ENCODE data around the gene FYTTD1.

Gene FYTTD1

GRCh38 chr3:197736491-197737318 is 13.0 kb upstream of the FYTTD1 start, which contains the start of gene RUBCN:
Gene RUBCN (minus strand): TSS chr3:197736904. CDS start chr3:197736719, 185 bp downstream.
- Histone ChIP-seq H3K9me3 (ENCODE audit: control insufficient read depth, low read length) (no peaks in the 10 kb centered on the region), H2BK12ac (ENCODE audit: low read length in 2 of 2) (peak within 1 kb of the TSS in 1 of 2 experiments; percentile 49), H2AFZ (ENCODE audit: low read depth, low read length) (peak within 1 kb of the TSS; percentile 97), H4K8ac (ENCODE audit: low read length) (peak within 1 kb of the TSS; percentile 81), H3K79me1 (replicated peaks; ENCODE audit: low read length, poor library complexity, severe bottlenecking) (peaks cover 12% of the 10 kb centered on the region), H2AK5ac (ENCODE audit: low read length, severe bottlenecking) (no peak within 1 kb of the TSS), H3K4me2 (ENCODE audit: low read length, poor library complexity, severe bottlenecking) (peak within 1 kb of the TSS; percentile 95), H3K14ac (ENCODE audit: low read length in 2 of 2) (no peak within 1 kb of the TSS), H3K18ac (ENCODE audit: low read depth in 1 of 2, low read length in 2 of 2) (peak within 1 kb of the TSS; percentile 18 to 32), H3K27ac (ENCODE audit: low read length, poor library complexity, severe bottlenecking) (peak within 1 kb of the TSS; percentile 68), H3K4ac (ENCODE audit: low read depth in 1 of 2, low read length in 2 of 2) (peak within 1 kb of the TSS; percentile 5 to 49), H4K91ac (ENCODE audit: low read length) (no peak within 1 kb of the TSS), H2BK15ac (ENCODE audit: low read depth, poor library complexity, severe bottlenecking) (no peak within 1 kb of the TSS), H3K23ac (ENCODE audit: low read length in 2 of 2) (no peak within 1 kb of the TSS), H3K4me3 (ENCODE audit: insufficient read depth in 1 of 2, low read depth in 1 of 2, low read length in 2 of 2) (peak within 1 kb of the TSS; percentile 89 to 99), H2BK120ac (ENCODE audit: low read depth, low read length) (no peak within 1 kb of the TSS), H3K9ac (ENCODE audit: low read length) (peak within 1 kb of the TSS; percentile 88), H3K4me1 (ENCODE audit: control insufficient read depth, insufficient read depth, low read depth, low read length) (peaks cover 7% of the 10 kb centered on the region), H2BK5ac (ENCODE audit: low read depth, low read length, poor library complexity, severe bottlenecking) (no peak within 1 kb of the TSS), H3K36me3 (ENCODE audit: control insufficient read depth in 1 of 2, insufficient read depth in 2 of 2, low read depth in 1 of 2, low read length in 2 of 2) (peaks cover 0 to 2% of the 10 kb centered on the region in 2 experiments), H3K27me3 (ENCODE audit: control insufficient read depth in 1 of 2, insufficient read depth in 1 of 2, low read length in 2 of 2) (no peaks in the 10 kb centered on the region)
- under 1% methylated on average over 87 of the region's 92 CpGs for WGBS
- peak; percentile 95 for DNase-seq

GRCh38 chr3:197737319-197737649 is 12.4 kb upstream of the FYTTD1 start:
- no peak for DNase-seq
- H3K36me3 ChIP-seq (ENCODE audit: control insufficient read depth in 1 of 2, insufficient read depth in 2 of 2, low read depth in 1 of 2, low read length in 2 of 2) = no peaks in the 10 kb centered on the region
- peak overlapping the region; percentile 81 for H4K8ac ChIP-seq (ENCODE audit: low read length)
- H2AFZ ChIP-seq (ENCODE audit: low read depth, low read length) = peak overlapping the region; percentile 67
- no peak overlapping the region for H3K14ac ChIP-seq (ENCODE audit: low read length in 2 of 2)
- H3K27me3 ChIP-seq (ENCODE audit: control insufficient read depth in 1 of 2, insufficient read depth in 1 of 2, low read length in 2 of 2) = no peaks in the 10 kb centered on the region
- peak overlapping the region; percentile 5 to 49 for H3K4ac ChIP-seq (ENCODE audit: low read depth in 1 of 2, low read length in 2 of 2)
- H3K23ac ChIP-seq (ENCODE audit: low read length in 2 of 2) = no peak overlapping the region
- H3K9ac ChIP-seq (ENCODE audit: low read length) = peak overlapping the region; percentile 81
- H3K4me2 ChIP-seq (ENCODE audit: low read length, poor library complexity, severe bottlenecking) = peak overlapping the region; percentile 87
- peak overlapping the region; percentile 63 to 99 for H3K4me3 ChIP-seq (ENCODE audit: insufficient read depth in 1 of 2, low read depth in 1 of 2, low read length in 2 of 2)
- WGBS = 2% methylated on average over 6 of the region's 6 CpGs
- H2BK5ac ChIP-seq (ENCODE audit: low read depth, low read length, poor library complexity, severe bottlenecking) = no peak overlapping the region
- H3K9me3 ChIP-seq (ENCODE audit: control insufficient read depth, low read length) = no peaks in the 10 kb centered on the region
- H2BK15ac ChIP-seq (ENCODE audit: low read depth, poor library complexity, severe bottlenecking) = no peak overlapping the region
- no peak overlapping the region for H2AK5ac ChIP-seq (ENCODE audit: low read length, severe bottlenecking)
- H3K27ac ChIP-seq (ENCODE audit: low read length, poor library complexity, severe bottlenecking) = peak overlapping the region; percentile 68
- H3K4me1 ChIP-seq (ENCODE audit: control insufficient read depth, insufficient read depth, low read depth, low read length) = peaks cover 7% of the 10 kb centered on the region
- peak overlapping the region in 1 of 2 experiments; percentile 32 for H3K18ac ChIP-seq (ENCODE audit: low read depth in 1 of 2, low read length in 2 of 2)
- no peak overlapping the region for H2BK12ac ChIP-seq (ENCODE audit: low read length in 2 of 2)
- no peak overlapping the region for H4K91ac ChIP-seq (ENCODE audit: low read length)
- H2BK120ac ChIP-seq (ENCODE audit: low read depth, low read length) = no peak overlapping the region
- peaks cover 12% of the 10 kb centered on the region for H3K79me1 ChIP-seq (replicated peaks; ENCODE audit: low read length, poor library complexity, severe bottlenecking)

- Histone ChIP-seq H3K27me3 (ENCODE audit: control insufficient read depth in 1 of 2, insufficient read depth in 1 of 2, low read length in 2 of 2) (no peaks in the 10 kb centered on the region), H2BK12ac (ENCODE audit: low read length in 2 of 2) (no peak overlapping the region), H3K36me3 (ENCODE audit: control insufficient read depth in 1 of 2, insufficient read depth in 2 of 2, low read depth in 1 of 2, low read length in 2 of 2) (no peaks in the 10 kb centered on the region), H3K4me3 (ENCODE audit: insufficient read depth in 1 of 2, low read depth in 1 of 2, low read length in 2 of 2) (peak overlapping the region in 1 of 2 experiments; percentile 99), H3K4me2 (ENCODE audit: low read length, poor library complexity, severe bottlenecking) (no peak overlapping the region), H3K4me1 (ENCODE audit: control insufficient read depth, insufficient read depth, low read depth, low read length) (peaks cover 7% of the 10 kb centered on the region), H3K14ac (ENCODE audit: low read length in 2 of 2) (no peak overlapping the region), H3K23ac (ENCODE audit: low read length in 2 of 2) (no peak overlapping the region), H3K79me1 (replicated peaks; ENCODE audit: low read length, poor library complexity, severe bottlenecking) (peaks cover 12% of the 10 kb centered on the region), H3K27ac (ENCODE audit: low read length, poor library complexity, severe bottlenecking) (no peak overlapping the region), H2AFZ (ENCODE audit: low read depth, low read length) (no peak overlapping the region), H3K9me3 (ENCODE audit: control insufficient read depth, low read length) (no peaks in the 10 kb centered on the region), H2BK120ac (ENCODE audit: low read depth, low read length) (no peak overlapping the region), H2BK15ac (ENCODE audit: low read depth, poor library complexity, severe bottlenecking) (no peak overlapping the region), H3K18ac (ENCODE audit: low read depth in 1 of 2, low read length in 2 of 2) (no peak overlapping the region), H2AK5ac (ENCODE audit: low read length, severe bottlenecking) (no peak overlapping the region), H4K8ac (ENCODE audit: low read length) (no peak overlapping the region), H3K4ac (ENCODE audit: low read depth in 1 of 2, low read length in 2 of 2) (no peak overlapping the region), H2BK5ac (ENCODE audit: low read depth, low read length, poor library complexity, severe bottlenecking) (no peak overlapping the region), H4K91ac (ENCODE audit: low read length) (no peak overlapping the region), H3K9ac (ENCODE audit: low read length) (peak overlapping the region; percentile 81)
- WGBS = 80% methylated on average over 8 of the region's 11 CpGs
- no peak for DNase-seq
Observed at GRCh38 chr3:197737749-197738462, 11.8 kb upstream of the FYTTD1 start.

- Histone ChIP-seq H2AK5ac (ENCODE audit: low read length, severe bottlenecking) (no peak overlapping the region), H3K4me1 (ENCODE audit: control insufficient read depth, insufficient read depth, low read depth, low read length) (no peaks in the 10 kb centered on the region), H3K27ac (ENCODE audit: low read length, poor library complexity, severe bottlenecking) (no peak overlapping the region), H2BK15ac (ENCODE audit: low read depth, poor library complexity, severe bottlenecking) (no peak overlapping the region), H2AFZ (ENCODE audit: low read depth, low read length) (no peak overlapping the region), H3K14ac (ENCODE audit: low read length in 2 of 2) (no peak overlapping the region), H3K18ac (ENCODE audit: low read depth in 1 of 2, low read length in 2 of 2) (no peak overlapping the region), H3K36me3 (ENCODE audit: control insufficient read depth in 1 of 2, insufficient read depth in 2 of 2, low read depth in 1 of 2, low read length in 2 of 2) (no peaks in the 10 kb centered on the region), H3K4me2 (ENCODE audit: low read length, poor library complexity, severe bottlenecking) (no peak overlapping the region), H3K23ac (ENCODE audit: low read length in 2 of 2) (no peak overlapping the region), H3K4me3 (ENCODE audit: insufficient read depth in 1 of 2, low read depth in 1 of 2, low read length in 2 of 2) (no peak overlapping the region), H4K8ac (ENCODE audit: low read length) (no peak overlapping the region), H3K4ac (ENCODE audit: low read depth in 1 of 2, low read length in 2 of 2) (no peak overlapping the region), H3K79me1 (replicated peaks; ENCODE audit: low read length, poor library complexity, severe bottlenecking) (peaks cover 2% of the 10 kb centered on the region), H2BK120ac (ENCODE audit: low read depth, low read length) (no peak overlapping the region), H4K91ac (ENCODE audit: low read length) (no peak overlapping the region), H3K27me3 (ENCODE audit: control insufficient read depth in 1 of 2, insufficient read depth in 1 of 2, low read length in 2 of 2) (no peaks in the 10 kb centered on the region), H2BK5ac (ENCODE audit: low read depth, low read length, poor library complexity, severe bottlenecking) (no peak overlapping the region), H3K9me3 (ENCODE audit: control insufficient read depth, low read length) (no peaks in the 10 kb centered on the region), H3K9ac (ENCODE audit: low read length) (no peak overlapping the region), H2BK12ac (ENCODE audit: low read length in 2 of 2) (no peak overlapping the region)
- no peak for DNase-seq
- WGBS = 94% methylated on average over 3 of the region's 3 CpGs
Observed at GRCh38 chr3:197742787-197743186, 6.9 kb upstream of the FYTTD1 start.
